Fibroblast of skin of right biceps (primary cell): ENCODE data around the gene RRP9.

Experiments used
- DNase-seq: peaks from one replicate; pipeline ENCODE4 v3.0.0-alpha.2; 2013

RRP9 gene

GRCh38 chr3:51970606-51971300 lies 29.0 kb upstream of the RRP9 start:
- no peak for DNase-seq

GRCh38 chr3:51969841-51970240 lies 28.1 kb upstream of the RRP9 start:
- no peak for DNase-seq

- DNase-seq, result no peak
Observed at GRCh38 chr3:51968883-51969678, 27.4 kb upstream of the RRP9 start.

GRCh38 chr3:51968170-51968775 lies 26.6 kb upstream of the RRP9 start:
- DNase-seq, result peak; percentile 28

- peak; percentile 71 for DNase-seq
Observed at GRCh38 chr3:51967384-51968169, 25.9 kb upstream of the RRP9 start, which contains the start of gene PCBP4. TSS of gene PCBP4 (minus strand) at chr3:51967454. CDS start at chr3:51961240, 6,214 bp downstream.

GRCh38 chr3:51966922-51967383 lies 25.2 kb upstream of the RRP9 start:
- no peak for DNase-seq

GRCh38 chr3:51966486-51966885 lies 24.8 kb upstream of the RRP9 start:
- no peak for DNase-seq

GRCh38 chr3:51966016-51966415 lies 24.3 kb upstream of the RRP9 start:
- DNase-seq, result no peak

- no peak for DNase-seq
Observed at GRCh38 chr3:51964521-51964920, 22.8 kb upstream of the RRP9 start.

- no peak for DNase-seq
Observed at GRCh38 chr3:51963951-51964451, 22.3 kb upstream of the RRP9 start.

GRCh38 chr3:51962854-51963530 lies 21.3 kb upstream of the RRP9 start:
- no peak for DNase-seq

- no peak for DNase-seq
Observed at GRCh38 chr3:51961602-51962569, 20.2 kb upstream of the RRP9 start.

GRCh38 chr3:51961011-51961410 lies 19.3 kb upstream of the RRP9 start:
- no peak for DNase-seq

GRCh38 chr3:51960386-51960785 lies 18.7 kb upstream of the RRP9 start:
- no peak for DNase-seq

- no peak for DNase-seq
Observed at GRCh38 chr3:51959651-51960050, 17.9 kb upstream of the RRP9 start.

- DNase-seq, result no peak
Observed at GRCh38 chr3:51958603-51959521, 17.2 kb upstream of the RRP9 start.

- DNase-seq, result no peak
Observed at GRCh38 chr3:51957520-51958205, 16.0 kb upstream of the RRP9 start.

GRCh38 chr3:51955893-51956770 lies 14.4 kb upstream of the RRP9 start:
- peak; percentile 48 for DNase-seq
